ENCODE results near the gene HEATR5B.

HEATR5B gene

GRCh38 chr2:37110306-37111212 lies 26.4 kb upstream of the HEATR5B start:
- no peak for TF ChIP-seq CTCF (IDR thresholded peaks at IDR 0.05; ENCODE audit: low read depth, low read length)
- DNase-seq (ENCODE audit: extremely low read depth, low read depth) = no peak

- DNase-seq (ENCODE audit: extremely low read depth, low read depth) = no peak
- no peak for TF ChIP-seq CTCF (IDR thresholded peaks at IDR 0.05; ENCODE audit: low read depth, low read length)
Observed at GRCh38 chr2:37109523-37109922, 25.4 kb upstream of the HEATR5B start.

GRCh38 chr2:37105150-37105549 lies 21.0 kb upstream of the HEATR5B start:
- DNase-seq (ENCODE audit: extremely low read depth, low read depth) = no peak
- TF ChIP-seq CTCF (IDR thresholded peaks at IDR 0.05; ENCODE audit: low read depth, low read length) = no peak

- no peak for DNase-seq (ENCODE audit: extremely low read depth, low read depth)
- TF ChIP-seq CTCF (IDR thresholded peaks at IDR 0.05; ENCODE audit: low read depth, low read length) = no peak
Observed at GRCh38 chr2:37104178-37104577, 20.0 kb upstream of the HEATR5B start.

GRCh38 chr2:37102588-37102987 lies 18.4 kb upstream of the HEATR5B start:
- TF ChIP-seq CTCF (IDR thresholded peaks at IDR 0.05; ENCODE audit: low read depth, low read length) = no peak
- DNase-seq (ENCODE audit: extremely low read depth, low read depth) = no peak

GRCh38 chr2:37100054-37100453 lies 15.9 kb upstream of the HEATR5B start:
- no peak for DNase-seq (ENCODE audit: extremely low read depth, low read depth)
- no peak for TF ChIP-seq CTCF (IDR thresholded peaks at IDR 0.05; ENCODE audit: low read depth, low read length)

- no peak for DNase-seq (ENCODE audit: extremely low read depth, low read depth)
- TF ChIP-seq CTCF (IDR thresholded peaks at IDR 0.05; ENCODE audit: low read depth, low read length) = no peak
Observed at GRCh38 chr2:37098416-37099118, 14.4 kb upstream of the HEATR5B start.
